CD14-positive monocyte (primary cell): Measurements from ENCODE around the gene KIRREL3. TPM values are rescaled to one million over a fixed set of nuclear protein-coding genes. Genes with fewer than 3 reads are reported as not detected.

Experiments used
- DNase-seq, 3 donors: peaks; one replicate each; pipeline ENCODE4 v3.0.0-alpha.2; 2011 to 2022
- H2AFZ ChIP-seq: 2 replicates; pipeline ENCODE4 v1.6.0; 2012; ENCODE audit warnings: mild to moderate bottlenecking, low read depth, low read length, inconsistent platforms; ENCODE audit not compliant: insufficient read depth, poor library complexity, severe bottlenecking
- H3K27ac ChIP-seq, 2 donors: 1 replicate in 1 of 2; 2 replicates in 1 of 2; pipeline ENCODE4 v1.5.1; 2012 to 2013; ENCODE audit warnings: low read length in 2 of 2, control low read depth in 1 of 2, inconsistent platforms in 1 of 2, low read depth in 1 of 2, mild to moderate bottlenecking in 1 of 2
- H3K27me3 ChIP-seq, 2 donors: one replicate each; pipeline versions ENCODE4 v1.6.0 to v1.6.1; 2011 to 2013; ENCODE audit warnings: low read length in 2 of 2; ENCODE audit not compliant: control insufficient read depth in 2 of 2, insufficient read depth in 2 of 2
- H3K36me3 ChIP-seq, 2 donors: replicated peaks in 1 of 2; 1 replicate in 1 of 2; 2 replicates in 1 of 2; pipeline versions ENCODE4 v1.5.1 to v1.6.1; 2012 to 2013; ENCODE audit warnings: low read length in 2 of 2, control low read depth in 1 of 2, inconsistent platforms in 1 of 2, mild to moderate bottlenecking in 1 of 2; ENCODE audit not compliant: insufficient read depth in 2 of 2, control insufficient read depth in 1 of 2
- H3K4me1 ChIP-seq, 2 donors: 1 replicate in 1 of 2; 2 replicates in 1 of 2; pipeline versions ENCODE4 v1.5.1 to v1.6.1; 2012 to 2013; ENCODE audit warnings: low read length in 2 of 2, control low read depth in 1 of 2, inconsistent platforms in 1 of 2, mild to moderate bottlenecking in 1 of 2, moderate library complexity in 1 of 2; ENCODE audit not compliant: insufficient read depth in 2 of 2, control insufficient read depth in 1 of 2
- H3K4me2 ChIP-seq: replicated peaks from 2 replicates; pipeline ENCODE3; 2012; ENCODE audit warnings: low read length, moderate library complexity, mild to moderate bottlenecking; ENCODE audit not compliant: poor library complexity, severe bottlenecking; ENCODE audit errors: extremely low read depth
- H3K4me3 ChIP-seq, 3 experiments: fragments of 200-600 bp in 1 of 3; sonication (generic) in 1 of 3; replicated peaks in 1 of 3; 1 replicate in 2 of 3; 2 replicates in 1 of 3; pipeline ENCODE4 v1.5.1; 2011 to 2013; ENCODE audit warnings: low read length in 3 of 3, mild to moderate bottlenecking in 3 of 3, control low read depth in 2 of 3, low read depth in 2 of 3, inconsistent platforms in 1 of 3, moderate library complexity in 1 of 3
- H3K79me2 ChIP-seq: 2 replicates; pipeline ENCODE4 v1.6.0; 2012; ENCODE audit warnings: mild to moderate bottlenecking, control low read depth, inconsistent platforms, low read length, moderate library complexity; ENCODE audit not compliant: insufficient read depth
- H3K9ac ChIP-seq: 2 replicates; pipeline ENCODE4 v1.6.0; 2017; ENCODE audit warnings: low read length, mild to moderate bottlenecking; ENCODE audit not compliant: insufficient read depth, poor library complexity, severe bottlenecking
- H3K9me3 ChIP-seq, 2 donors: replicated peaks in 1 of 2; 1 replicate in 1 of 2; 2 replicates in 1 of 2; pipeline versions ENCODE4 v1.5.1 to v1.6.1; 2012 to 2013; ENCODE audit warnings: low read length in 2 of 2, control low read depth in 1 of 2; ENCODE audit not compliant: control insufficient read depth in 1 of 2, insufficient read depth in 1 of 2
- H4K20me1 ChIP-seq: 2 replicates; pipeline ENCODE4 v1.6.0; 2012; ENCODE audit warnings: mild to moderate bottlenecking, low read length, control low read depth, moderate library complexity; ENCODE audit not compliant: insufficient read depth
- H3K27ac Mint-ChIP-seq, 7 donors: one replicate each; pipeline ENCODE4 v1.8.0; 2020; ENCODE audit warnings: mild to moderate bottlenecking in 7 of 7, mixed read lengths in 7 of 7, moderate library complexity in 6 of 7, inconsistent platforms in 2 of 7
- H3K27me3 Mint-ChIP-seq, 3 donors: one replicate each; pipeline ENCODE4 v1.8.0; 2021 to 2022; ENCODE audit warnings: low read depth in 3 of 3, mild to moderate bottlenecking in 3 of 3, mixed read lengths in 3 of 3, moderate library complexity in 3 of 3, inconsistent platforms in 1 of 3
- H3K36me3 Mint-ChIP-seq, 2 donors: one replicate each; pipeline ENCODE4 v1.8.0; 2020; ENCODE audit warnings: mixed read lengths in 2 of 2, inconsistent platforms in 1 of 2, mild to moderate bottlenecking in 1 of 2
- H3K4me1 Mint-ChIP-seq: one replicate; pipeline ENCODE4 v1.8.0; 2020; ENCODE audit warnings: mild to moderate bottlenecking, mixed read lengths
- H3K4me3 Mint-ChIP-seq, 2 donors: one replicate each; pipeline ENCODE4 v1.8.0; 2020; ENCODE audit warnings: mild to moderate bottlenecking in 2 of 2, mixed read lengths in 2 of 2, moderate library complexity in 1 of 2
- H3K9me3 Mint-ChIP-seq, 7 donors: one replicate each; pipeline ENCODE4 v1.8.0; 2020 to 2022; ENCODE audit warnings: mixed read lengths in 7 of 7, mild to moderate bottlenecking in 6 of 7, moderate library complexity in 6 of 7, inconsistent platforms in 2 of 7
- CTCF ChIP-seq: fragments of 200-600 bp; IDR thresholded peaks from one replicate; pipeline ENCODE4 v1.8.0; 2022; ENCODE audit warnings: antibody characterized with exemption, mild to moderate bottlenecking
- whole genome bisulfite sequencing: methylation state at CpG from one replicate; pipeline ENCODE4 v1.1.5; 2013; ENCODE audit warnings: missing lambda C conversion rate; ENCODE audit not compliant: insufficient coverage; 5-methylcytosine and 5-hydroxymethylcytosine counted together
- intact Hi-C, 2 donors: fragments of 100-400 bp; cut with micrococcal nuclease; formaldehyde crosslinking; loops; one replicate each; pipeline versions ENCODE4 v1.15.0 to v1.15.1; 2023
- polyA plus RNA-seq, 3 donors: library from polyadenylated mRNA; depleted of rRNA in 1 of 3; unstranded in 2 of 3; stranded (reverse) in 1 of 3; fragments of 300-500 nt in 2 of 3; fragments of >200 nt in 1 of 3; fragmentation: Illumina TruSeq in 2 of 3; gene quantifications; 1 replicate in 2 of 3; 2 replicates in 1 of 3; pipeline ENCODE4 v1.2.3, GENCODE V29; 2012 to 2021

KIRREL3 gene
- polyA plus RNA-seq, 3 donors, result not detected

- intact Hi-C loops, result no loop called here
- DNase-seq, result no peak
- Mint-ChIP-seq H3K9me3 (peaks cover 0 to 2% (median 0%) of the 10 kb centered on the region in 7 donors), H3K4me3 (no peak overlapping the region), H3K27me3 (peaks cover 3 to 5% (median 4%) of the 10 kb centered on the region in 3 donors), H3K27ac (no peak overlapping the region), H3K36me3 (no peaks in the 10 kb centered on the region), H3K4me1 (no peaks in the 10 kb centered on the region)
- H3K79me2 ChIP-seq, result no peaks in the 10 kb centered on the region
- no peaks in the 10 kb centered on the region for H3K27me3 ChIP-seq
- no peak overlapping the region for H3K4me2 ChIP-seq
- H3K27ac ChIP-seq, result no peak overlapping the region
- no peaks in the 10 kb centered on the region for H3K9me3 ChIP-seq
- TF ChIP-seq CTCF, result no peak
- whole genome bisulfite sequencing, result 96% methylated on average over 8 of the region's 8 CpGs
- no peaks in the 10 kb centered on the region for H4K20me1 ChIP-seq
- H3K4me1 ChIP-seq, result no peaks in the 10 kb centered on the region
- no peak overlapping the region for H3K9ac ChIP-seq
- no peak overlapping the region for H3K4me3 ChIP-seq
- H3K36me3 ChIP-seq, result no peaks in the 10 kb centered on the region
- H2AFZ ChIP-seq, result no peak overlapping the region
These were observed 18.2 kb upstream of the KIRREL3 start for GRCh38 chr11:127018683-127019279.

- peaks cover 0 to 2% (median 0%) of the 10 kb centered on the region in 7 donors for H3K9me3 Mint-ChIP-seq
- H4K20me1 ChIP-seq, result no peaks in the 10 kb centered on the region
- intact Hi-C loops, result no loop called here
- no peak overlapping the region for H3K4me3 ChIP-seq
- no peaks in the 10 kb centered on the region for H3K27me3 ChIP-seq
- H3K4me3 Mint-ChIP-seq, result no peak overlapping the region
- no peaks in the 10 kb centered on the region for H3K9me3 ChIP-seq
- no peak overlapping the region for H2AFZ ChIP-seq
- no peak overlapping the region for H3K9ac ChIP-seq
- H3K36me3 ChIP-seq, result no peaks in the 10 kb centered on the region
- H3K79me2 ChIP-seq, result no peaks in the 10 kb centered on the region
- no peak overlapping the region for H3K27ac Mint-ChIP-seq
- H3K27ac ChIP-seq, result no peak overlapping the region
- H3K27me3 Mint-ChIP-seq, result peaks cover 3 to 10% (median 9%) of the 10 kb centered on the region in 3 donors
- no peaks in the 10 kb centered on the region for H3K4me1 Mint-ChIP-seq
- WGBS, result 74% methylated on average over 4 of the region's 7 CpGs
- no peaks in the 10 kb centered on the region for H3K36me3 Mint-ChIP-seq
- H3K4me2 ChIP-seq, result no peak overlapping the region
- no peaks in the 10 kb centered on the region for H3K4me1 ChIP-seq
- TF ChIP-seq CTCF, result no peak
- DNase-seq, result no peak
These were observed 16.9 kb upstream of the KIRREL3 start for GRCh38 chr11:127017482-127017881.
